GM21529 (cell line): ENCODE results near the gene TULP3.

ENCODE experiments used
- ATAC-seq: cut with Tn5 transposase; IDR thresholded peaks from one replicate; pipeline ENCODE4 v1.9.1; 2021; ENCODE audit not compliant: unreplicated experiment

TULP3 gene

DNA sequence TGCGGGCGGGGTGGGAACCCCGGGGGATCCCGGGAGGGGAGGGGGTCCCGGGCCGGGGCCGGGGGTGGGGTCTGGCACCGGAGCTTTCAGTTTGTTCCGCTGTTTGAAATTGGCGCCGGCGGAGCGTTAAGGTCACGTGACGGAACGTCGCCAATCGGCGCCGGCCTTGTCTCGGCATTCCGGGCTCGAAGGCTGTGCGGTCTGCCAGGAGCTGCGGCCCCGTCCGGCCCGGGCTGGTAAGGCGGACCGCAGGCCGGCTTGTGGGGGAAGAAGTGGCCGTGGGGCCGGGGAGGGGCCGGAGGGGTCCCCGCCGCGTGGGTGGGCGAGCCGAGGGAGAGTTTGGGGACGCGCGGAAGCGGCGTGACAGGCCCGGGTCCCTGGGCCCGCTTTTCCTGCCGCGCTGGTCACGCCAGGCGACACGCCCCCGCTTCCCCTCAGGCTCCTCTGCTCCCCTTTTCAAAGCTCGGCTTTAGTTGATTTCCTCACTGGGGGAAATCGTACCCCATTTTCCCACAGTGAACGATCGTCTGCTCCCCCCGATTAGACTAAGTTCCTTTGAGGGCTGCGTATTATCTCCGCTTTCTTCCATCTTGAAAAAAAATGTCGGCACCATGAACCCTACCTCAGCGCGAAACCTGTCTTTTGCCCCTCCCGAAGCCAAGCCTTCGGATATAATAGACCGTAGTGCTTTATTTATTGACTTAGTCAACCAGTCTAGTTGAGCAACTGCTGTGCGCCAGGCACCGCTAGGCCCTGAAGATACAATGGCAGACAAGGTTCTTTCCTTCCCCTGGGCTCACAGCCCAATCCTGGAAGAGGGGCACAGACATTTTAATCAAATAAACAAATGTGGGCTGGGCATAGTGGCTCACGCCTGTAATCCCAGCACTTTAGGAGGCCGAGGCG lies 13.4 kb upstream of the TULP3 start, which contains the start of the genes FOXM1 and RHNO1:
Gene FOXM1 (minus strand): TSS at position 128 of the 906 bp plus-strand sequence. CDS start 2,696 bp downstream, outside the sequence.
Gene RHNO1 (plus strand): TSS at position 177 of the 906 bp plus-strand sequence. CDS start 8,144 bp downstream, outside the sequence.
- peak; percentile 74 for ATAC-seq

DNA sequence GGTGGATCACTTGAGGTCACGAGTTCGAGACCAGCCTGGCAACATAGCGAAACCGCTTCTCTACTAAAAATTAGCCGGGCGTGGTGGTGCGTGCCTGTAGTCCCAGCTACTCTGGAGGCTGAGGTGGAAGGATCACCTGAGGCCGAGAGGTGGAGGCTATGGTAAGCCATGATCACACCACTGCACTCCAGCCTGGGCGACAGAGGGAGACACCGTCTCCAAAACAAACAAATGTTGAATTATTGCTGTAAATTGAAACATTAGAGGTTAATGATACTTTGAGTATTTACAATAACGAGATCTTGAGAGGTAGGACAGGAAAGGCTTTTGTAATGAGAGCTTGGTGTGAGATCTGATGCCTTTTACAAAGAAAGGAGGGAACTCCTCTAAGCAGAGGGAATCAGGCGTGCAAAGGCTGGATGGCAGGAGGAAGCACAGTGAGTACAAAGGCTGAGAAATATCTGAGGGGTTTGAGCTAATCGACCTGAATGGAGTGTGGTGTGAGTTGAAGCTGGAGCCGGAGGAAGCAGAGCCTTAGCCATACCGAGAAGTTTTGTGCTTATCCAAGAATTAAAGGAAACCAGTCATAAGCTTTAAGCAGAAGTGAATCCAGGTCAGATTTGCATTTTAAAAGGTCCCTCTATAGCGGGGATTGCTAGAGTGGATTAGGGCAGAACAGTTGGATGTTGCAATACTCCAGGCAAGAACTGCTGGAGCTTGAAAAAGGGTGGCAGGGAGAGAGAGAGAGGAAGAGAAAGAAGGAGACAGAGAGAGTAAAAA lies 12.5 kb upstream of the TULP3 start:
- peak; percentile 31 for ATAC-seq

DNA sequence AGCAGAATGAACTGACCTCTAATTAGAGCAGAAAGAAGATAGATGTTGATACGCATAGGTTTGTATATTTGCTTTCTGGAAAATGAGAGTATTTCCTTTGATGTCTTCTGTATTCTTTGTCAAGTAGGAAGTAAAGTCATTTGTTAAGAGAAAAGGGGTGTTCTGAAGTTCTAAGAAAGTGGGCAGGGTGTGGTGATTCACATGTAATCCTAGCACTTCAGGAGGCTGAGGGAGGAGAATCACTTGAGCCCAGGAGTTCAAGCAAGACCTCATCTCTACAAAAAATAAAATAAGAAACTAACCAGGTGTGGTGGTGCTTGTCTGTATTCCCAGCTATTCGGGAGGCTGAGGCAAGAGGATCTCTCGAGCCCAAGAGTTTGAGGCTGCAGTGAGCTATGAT lies 10.8 kb upstream of the TULP3 start:
- no peak for ATAC-seq

DNA sequence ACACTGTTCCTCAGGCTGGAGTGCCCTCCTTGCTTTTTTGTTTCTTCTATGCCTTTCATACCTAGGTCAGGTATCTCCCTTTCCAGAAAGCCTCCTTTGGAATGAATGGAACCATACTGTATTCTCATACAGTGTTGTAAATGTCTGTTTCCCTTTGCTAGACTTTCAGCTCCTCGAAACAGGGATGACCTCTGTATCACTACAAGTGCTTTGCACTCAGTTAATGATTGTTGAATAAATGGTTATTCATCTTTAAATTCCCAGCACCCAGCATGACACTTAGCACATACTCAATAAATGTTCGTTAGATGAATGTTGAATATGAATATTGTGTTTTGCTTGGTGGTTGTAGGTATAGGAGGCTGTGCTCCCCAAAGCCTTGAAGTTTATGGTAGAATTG lies 5.9 kb upstream of the TULP3 start:
- ATAC-seq: no peak

DNA sequence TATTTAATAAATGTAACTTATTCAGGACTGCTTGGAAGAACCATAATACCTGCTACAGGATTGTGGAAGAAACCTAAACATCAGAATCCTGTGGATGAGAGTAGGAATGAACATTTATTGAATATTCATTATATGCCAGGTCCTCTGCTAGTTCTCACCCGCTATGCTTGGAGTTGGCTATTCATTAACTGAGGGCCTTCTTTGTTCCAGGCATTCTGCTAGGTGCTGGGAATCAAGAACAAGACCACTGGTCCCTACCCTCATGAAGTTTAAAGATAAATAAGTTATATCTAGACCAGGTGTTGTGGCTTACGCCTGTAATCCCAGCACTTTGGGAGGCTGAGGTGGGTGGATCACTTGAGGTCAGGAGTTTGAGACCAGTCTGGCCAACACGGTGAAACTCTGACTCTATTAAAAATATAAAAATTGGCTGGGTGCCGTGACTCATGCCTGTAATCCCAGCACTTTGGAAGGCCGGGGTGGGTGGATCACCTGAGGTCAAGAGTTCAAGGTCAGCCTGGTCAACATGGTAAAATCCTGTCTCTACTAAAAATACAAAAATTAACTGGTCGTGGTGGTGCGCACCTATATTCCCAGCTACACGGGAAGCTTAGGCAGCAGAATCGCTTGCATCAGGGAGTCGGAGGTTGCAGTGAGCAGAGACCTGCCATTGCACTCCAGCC lies 3.8 kb upstream of the TULP3 start:
- no peak for ATAC-seq

DNA sequence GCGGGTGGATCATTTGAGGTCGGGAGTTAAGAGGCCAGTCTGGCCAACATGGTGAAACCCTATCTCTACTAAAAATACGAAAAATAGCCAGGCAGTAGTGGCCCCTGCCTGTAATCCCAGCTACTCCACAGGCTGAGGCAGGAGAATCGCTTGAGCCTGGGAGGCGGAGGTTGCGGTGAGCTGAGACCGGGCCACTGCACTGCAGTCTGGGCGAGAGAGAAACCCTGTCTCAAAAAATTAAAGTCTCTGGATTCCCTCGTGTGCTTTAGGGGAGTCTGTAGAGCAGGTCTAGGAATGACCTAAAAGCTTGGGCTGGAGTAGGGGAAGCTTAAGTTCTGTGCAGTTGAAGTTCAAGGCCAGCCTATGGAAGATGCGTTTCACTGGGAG lies 697 bp upstream of the TULP3 start:
- ATAC-seq: no peak

DNA sequence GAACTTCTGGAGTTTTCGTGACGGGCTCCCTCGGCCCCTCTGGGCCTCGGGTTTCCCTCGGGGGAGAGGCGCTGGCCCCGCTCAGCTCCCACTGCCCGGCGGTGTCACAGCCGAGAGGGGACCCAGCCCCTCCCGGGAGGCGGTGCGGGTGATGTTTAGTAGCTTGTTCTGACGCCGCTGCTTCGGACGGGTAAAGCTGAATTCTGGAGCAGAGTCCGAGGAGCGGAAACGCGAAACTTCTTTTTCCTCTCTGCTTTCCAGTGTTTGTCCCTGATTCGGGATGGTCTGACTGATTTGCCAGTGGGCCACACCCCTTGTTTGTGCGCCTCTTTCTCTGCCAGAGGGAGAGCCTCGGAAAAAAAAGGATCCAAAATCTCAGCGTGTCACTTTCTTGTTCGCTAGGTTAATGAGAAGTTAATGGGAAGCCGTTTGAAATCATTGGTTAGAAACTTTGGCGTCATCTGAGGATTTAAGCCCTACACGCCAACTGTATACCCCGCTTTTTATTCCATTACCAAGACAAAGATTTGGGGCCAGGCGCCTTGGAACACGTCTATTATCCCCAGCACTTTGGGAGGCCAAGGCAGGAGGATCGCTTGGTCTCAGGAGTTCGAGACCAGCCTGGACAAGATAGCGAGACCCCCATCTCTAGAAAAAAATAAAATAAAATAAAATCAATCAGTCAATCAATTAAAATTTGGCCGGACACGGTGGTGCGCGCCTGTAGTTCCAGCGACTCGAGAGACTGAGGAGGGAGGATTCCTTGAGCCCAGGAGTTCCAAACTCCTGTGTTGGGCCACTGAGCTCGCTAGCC lies 756 bp downstream of the TULP3 start:
- ATAC-seq: peak; percentile 11

DNA sequence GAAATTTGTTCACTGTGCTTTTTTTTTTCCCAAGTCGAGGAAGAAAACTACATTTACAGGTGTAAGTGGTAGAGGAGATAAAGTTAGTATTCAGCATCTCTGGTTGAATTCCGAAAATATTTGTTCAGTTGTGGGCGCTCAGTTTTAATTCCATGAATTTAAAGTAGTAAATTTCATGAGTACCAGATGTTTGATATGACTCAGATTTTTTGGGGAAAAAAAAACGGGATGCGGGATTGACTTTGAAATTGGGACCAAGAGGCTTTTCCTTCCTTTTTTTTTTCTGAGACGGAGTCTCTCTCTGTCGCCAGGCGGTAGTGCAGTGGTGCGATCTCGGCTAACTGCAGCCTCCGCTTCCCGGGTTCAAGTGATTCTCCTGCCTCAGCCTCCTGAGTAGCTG lies 1.6 kb downstream of the TULP3 start:
- no peak for ATAC-seq

DNA sequence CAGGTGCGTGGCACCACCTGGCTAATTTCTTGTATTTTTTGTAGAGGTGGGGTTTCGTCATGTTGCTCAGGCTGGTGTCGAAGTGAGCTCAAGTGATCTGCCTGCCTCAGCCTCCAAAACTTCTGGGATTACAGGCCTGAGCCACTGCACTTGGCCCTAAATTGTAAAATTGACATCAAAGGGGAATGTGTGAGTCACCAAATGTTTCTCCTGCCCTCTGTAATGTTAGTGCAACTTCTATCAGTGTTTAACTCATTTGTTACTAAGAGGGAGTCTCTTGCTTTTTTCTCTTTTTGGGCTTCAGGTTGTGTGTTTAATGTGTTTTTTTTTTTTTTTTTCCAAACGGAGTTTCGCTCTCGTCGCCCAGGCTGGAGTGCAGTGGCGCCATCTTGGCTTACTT lies 2.3 kb downstream of the TULP3 start:
- ATAC-seq: no peak

DNA sequence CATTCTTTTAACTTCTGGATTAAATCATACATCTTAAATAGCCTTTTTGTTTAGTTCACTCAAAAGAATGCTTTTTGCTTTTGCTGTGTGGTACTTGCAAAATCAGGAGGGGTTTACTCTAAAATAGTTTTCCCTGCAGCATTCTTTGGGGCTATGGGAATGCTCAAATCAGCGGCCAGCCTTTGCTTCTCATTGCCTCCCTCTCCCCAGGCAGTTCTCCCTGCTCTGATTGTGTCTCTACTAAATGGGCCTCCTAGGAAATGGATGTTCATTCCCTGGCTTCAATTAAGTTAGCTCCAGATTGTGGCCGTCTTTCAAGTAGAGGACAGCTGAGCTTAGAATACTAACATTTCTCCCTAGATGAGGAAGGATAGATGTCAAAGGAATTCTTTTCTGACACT lies 4.4 kb downstream of the TULP3 start:
- no peak for ATAC-seq

DNA sequence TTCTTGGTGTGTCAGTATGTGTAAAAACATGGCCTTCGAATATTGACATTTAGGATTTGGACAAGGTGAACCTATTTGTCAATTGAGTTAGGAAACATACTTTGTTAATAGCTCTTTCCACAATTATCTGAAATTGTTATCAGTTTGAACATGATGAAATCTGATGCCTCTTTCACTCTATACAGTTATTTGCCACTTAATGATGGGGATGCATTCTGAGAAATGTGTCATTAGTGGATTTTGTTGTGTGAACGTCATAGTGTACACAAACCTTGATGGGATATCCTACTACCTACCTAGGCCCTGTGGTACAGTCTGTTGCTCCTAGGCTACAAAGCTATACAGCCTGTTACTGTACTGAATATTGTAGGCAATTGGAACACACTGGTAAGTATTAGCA lies 4.8 kb downstream of the TULP3 start:
- ATAC-seq: no peak

DNA sequence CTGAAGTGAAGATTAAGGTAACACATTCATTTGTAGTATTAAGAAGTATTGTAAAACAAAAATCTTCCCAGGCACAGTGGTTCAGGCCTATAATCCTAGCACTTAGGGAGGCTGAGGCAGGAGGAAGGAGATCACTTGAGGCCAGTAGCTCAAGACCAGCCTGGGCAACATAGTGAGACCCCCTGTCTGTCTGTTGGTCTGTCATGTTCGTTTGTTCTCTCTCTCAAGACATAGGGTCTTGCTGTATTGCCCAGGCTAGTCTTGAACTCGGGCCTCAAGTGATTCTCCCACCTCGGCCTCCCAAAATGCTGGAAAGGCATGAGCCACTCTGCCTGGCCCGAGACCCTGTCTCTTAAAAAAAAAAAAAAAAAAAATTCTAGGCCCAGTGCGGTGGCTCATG lies 6.7 kb downstream of the TULP3 start:
- ATAC-seq: no peak

DNA sequence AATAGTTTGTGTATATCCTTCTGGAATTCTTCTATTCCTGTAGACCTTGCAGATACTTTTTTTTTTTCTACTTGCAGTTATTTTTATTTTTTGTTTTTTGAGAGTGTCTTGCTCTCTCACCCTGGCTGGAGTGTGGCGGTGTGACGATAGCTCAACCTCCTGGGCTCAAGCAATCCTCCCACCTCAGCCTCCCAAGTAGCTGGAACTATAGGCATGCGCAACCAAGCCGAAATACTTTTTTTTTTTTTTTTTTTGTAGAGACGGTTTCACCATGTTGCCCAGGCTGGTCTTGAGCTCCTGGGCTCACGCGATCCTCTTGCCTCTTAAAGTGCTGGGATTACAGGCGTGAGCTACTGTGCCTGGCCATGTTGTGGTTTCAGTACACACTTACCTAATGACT lies 10.0 kb downstream of the TULP3 start:
- no peak for ATAC-seq

DNA sequence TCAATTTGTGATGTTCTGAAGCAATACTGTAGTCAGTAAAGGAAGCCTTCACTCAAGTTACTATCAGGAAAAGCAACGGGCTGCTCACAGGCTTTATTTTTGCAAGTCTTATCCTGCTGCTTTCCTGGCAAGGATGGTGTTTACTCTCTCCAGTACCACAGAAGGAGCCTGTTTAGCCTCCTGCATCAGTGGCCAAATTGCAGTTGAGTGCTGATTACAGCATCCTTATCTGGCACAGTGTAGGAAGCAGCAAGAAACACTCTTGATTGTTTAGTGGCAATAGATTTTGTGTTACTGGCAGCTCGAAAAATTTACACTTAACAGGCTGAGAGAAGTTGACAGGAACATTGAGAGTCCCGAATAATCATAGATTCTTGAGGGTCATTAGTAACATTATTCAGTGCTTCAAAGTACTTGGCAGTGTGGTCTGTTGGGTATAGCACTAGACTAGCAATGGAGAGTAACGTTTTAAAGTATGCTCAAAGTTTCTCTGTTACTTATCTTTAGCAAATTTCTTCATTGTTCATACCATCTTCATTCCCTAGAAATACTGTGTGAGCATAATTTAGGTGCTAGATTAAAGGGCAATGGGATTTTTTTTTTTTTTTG lies 11.7 kb downstream of the TULP3 start:
- no peak for ATAC-seq

DNA sequence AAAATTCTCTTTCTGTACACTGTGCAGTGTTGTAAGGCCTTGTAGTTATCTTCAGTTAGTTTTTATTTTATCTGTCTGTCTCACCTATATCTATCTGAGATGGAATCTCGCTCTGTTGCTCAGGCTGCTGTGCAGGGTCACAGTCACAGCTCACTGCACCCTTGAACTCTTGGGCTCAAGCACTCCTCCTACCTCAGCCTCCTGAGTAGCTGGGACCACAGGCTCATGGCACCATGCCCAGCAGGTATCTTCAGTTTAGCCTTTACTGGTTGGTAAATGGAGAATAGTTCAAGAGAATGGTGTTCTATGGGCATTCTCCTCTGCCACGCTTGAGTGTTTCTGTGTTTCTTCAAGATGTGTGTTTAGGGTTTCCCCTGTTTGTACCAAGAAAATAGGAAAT lies 13.6 kb downstream of the TULP3 start:
- ATAC-seq: no peak

DNA sequence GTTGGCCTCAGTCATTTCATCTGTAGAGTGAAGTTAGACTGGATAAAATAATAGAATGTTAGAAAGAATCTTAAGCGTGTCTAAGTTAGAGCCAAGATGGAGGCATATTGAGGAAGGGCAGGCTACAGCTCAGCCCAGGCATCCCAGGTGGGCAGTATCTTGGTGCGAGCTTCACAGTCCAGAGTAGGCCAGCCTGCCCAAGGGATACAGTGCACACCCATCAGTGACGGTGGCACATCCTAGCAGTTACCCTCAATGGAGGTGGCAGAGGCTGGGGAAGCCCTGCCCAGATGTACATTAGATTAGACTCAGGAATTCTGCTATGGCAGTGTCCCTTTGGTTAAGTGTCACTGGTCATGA lies 21.5 kb downstream of the TULP3 start:
- ATAC-seq: no peak

DNA sequence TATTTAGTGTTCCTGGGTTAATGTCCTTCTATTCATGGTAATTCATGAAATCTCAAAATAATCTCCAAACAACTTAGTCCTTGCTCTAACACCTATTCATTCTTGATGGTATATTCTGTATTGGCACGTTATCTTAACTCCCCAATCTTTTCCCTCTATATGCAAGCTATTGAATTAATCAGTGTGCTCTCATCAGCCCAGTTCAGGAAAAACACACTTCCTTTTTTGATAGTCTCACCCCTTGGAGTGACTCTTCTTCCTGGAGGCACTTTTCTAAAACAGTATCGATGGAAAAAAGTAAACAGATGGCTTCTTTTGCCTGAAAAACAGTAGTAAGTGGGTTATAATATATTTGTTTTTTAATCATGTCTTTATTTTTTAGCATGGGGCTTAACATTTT lies 28.6 kb downstream of the TULP3 start:
- no peak for ATAC-seq

DNA sequence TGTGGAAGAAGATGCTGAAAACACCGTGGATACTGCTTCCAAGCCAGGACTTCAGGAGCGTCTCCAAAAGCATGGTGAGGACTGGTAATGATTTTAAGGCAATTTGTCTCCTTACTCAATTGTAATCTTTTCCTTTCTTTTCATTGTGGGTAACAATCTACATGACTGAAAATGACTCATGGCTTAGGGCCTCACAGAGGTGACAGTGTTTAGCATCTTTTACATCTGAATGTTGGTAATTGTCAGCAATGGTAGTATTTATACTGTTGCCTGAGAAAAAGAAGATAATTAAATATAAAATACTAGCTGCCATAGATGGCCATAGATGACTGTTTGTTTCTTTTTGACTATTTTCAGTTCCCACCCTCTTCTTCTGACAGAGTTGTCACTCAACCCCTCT lies 31.6 kb downstream of the TULP3 start:
- ATAC-seq: no peak

DNA sequence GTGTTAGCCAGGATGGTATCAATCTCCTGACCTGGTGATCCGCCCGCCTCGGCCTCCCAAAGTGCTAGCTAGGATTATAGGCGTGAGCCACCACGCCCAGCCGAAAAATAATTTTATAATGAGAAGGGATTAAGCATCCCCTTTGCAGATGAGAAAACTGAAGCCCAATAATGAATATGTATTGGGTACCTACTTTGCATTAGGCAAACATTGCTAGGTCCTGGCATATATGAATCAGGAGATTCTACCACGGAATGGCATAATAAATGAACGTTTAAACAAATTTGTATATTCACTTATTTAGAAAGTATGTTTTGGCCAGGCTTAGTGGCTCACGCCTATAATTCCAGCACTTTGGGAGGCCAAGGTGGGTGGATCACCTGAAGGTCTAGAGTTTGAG lies 32.4 kb downstream of the TULP3 start:
- ATAC-seq: no peak

DNA sequence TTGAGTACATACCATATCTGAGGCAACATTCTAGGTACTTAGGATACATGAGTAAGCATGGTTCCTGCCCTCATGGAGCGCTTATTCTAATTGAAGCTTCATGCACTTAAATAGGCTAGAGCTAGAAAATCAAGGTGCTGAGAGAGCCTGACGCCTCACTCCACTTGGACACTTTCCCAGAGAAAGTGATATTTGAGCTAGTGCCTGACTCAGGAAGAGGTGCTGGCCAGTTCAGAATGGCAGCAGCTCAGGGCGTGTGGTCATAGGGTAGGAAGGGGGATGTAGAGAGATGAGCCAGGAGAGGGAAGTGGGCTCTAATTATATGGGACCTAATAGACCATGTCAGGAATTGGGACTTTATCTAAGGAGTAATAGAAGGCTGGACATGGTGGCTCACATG lies 33.3 kb downstream of the TULP3 start:
- ATAC-seq: no peak
